ENCODE measurements around the gene WDR18. TPM values are rescaled to one million over a fixed set of nuclear protein-coding genes. Genes with fewer than 3 reads are reported as not detected.

WDR18 gene
- total and polyA plus RNA-seq, 2 experiments from 2014 or later: 155 to 157 TPM

GRCh38 chr19:947707-948539, 36.2 kb upstream of the WDR18 start:
- peaks cover 1% of the 10 kb centered on the region; the same call in 1 of the 3 replicates for H3K4me1 Mint-ChIP-seq
- ATAC-seq: no peak
- H3K36me3 Mint-ChIP-seq (ENCODE audit: low read depth): peaks cover 15% of the 10 kb centered on the region; the same call in 2 of the 3 replicates
- H3K9me2 ChIP-seq (ENCODE audit: insufficient read depth): no peaks in the 10 kb centered on the region
- no peak overlapping the region for H3K4me3 ChIP-seq
- H3K4me1 ChIP-seq (ENCODE audit: insufficient read depth): peaks cover 6% of the 10 kb centered on the region
- H3K27me3 Mint-ChIP-seq (ENCODE audit: insufficient read depth, low read depth, poor library complexity): peaks cover 17% of the 10 kb centered on the region
- H3K4me2 ChIP-seq: no peak overlapping the region
- H3K36me3 ChIP-seq (ENCODE audit: insufficient read depth): no peaks in the 10 kb centered on the region
- no peaks in the 10 kb centered on the region for H3F3A ChIP-seq (replicated peaks; ENCODE audit: low read depth)
- H3K9me3 Mint-ChIP-seq: no peaks in the 10 kb centered on the region
- TF ChIP-seq ZNF331 (CRISPR knock-in tag; IDR thresholded peaks at IDR 0.05; ENCODE audit: low read depth) (no peak), CTCF (conservative IDR thresholded peaks at IDR 0.05; ENCODE audit: low read depth in 2 of 2) (no peak), CREB1 (CRISPR knock-in tag; IDR thresholded peaks at IDR 0.05; ENCODE audit: low read depth) (no peak), JUNB (IDR thresholded peaks at IDR 0.05; ENCODE audit: unreplicated experiment) (no peak), NANOG (IDR thresholded peaks at IDR 0.05; ENCODE audit: borderline replicate concordance) (no peak), POLR2AphosphoS5 (IDR thresholded peaks at IDR 0.05; ENCODE audit: low read depth) (no peak)
- TF ChIP-seq, protein P1, sequence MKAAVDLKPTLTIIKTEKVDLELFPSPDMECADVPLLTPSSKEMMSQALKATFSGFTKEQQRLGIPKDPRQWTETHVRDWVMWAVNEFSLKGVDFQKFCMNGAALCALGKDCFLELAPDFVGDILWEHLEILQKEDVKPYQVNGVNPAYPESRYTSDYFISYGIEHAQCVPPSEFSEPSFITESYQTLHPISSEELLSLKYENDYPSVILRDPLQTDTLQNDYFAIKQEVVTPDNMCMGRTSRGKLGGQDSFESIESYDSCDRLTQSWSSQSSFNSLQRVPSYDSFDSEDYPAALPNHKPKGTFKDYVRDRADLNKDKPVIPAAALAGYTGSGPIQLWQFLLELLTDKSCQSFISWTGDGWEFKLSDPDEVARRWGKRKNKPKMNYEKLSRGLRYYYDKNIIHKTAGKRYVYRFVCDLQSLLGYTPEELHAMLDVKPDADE (IDR thresholded peaks at IDR 0.05): no peak
- no peaks in the 10 kb centered on the region for H3K27me3 ChIP-seq (ENCODE audit: insufficient read depth)
- H3K79me2 ChIP-seq (replicated peaks; ENCODE audit: insufficient read depth): peaks cover 43% of the 10 kb centered on the region
- no peak for DNase-seq (ENCODE audit: low spot score)
- no peak overlapping the region for H3K27ac ChIP-seq (ENCODE audit: low read depth)
- no peak overlapping the region for H2AFZ ChIP-seq
- H4K20me1 ChIP-seq (replicated peaks; ENCODE audit: insufficient read depth): peaks cover 2% of the 10 kb centered on the region; the same call in 1 of the 2 replicates
- H3K4me3 Mint-ChIP-seq: no peak overlapping the region
- no peak overlapping the region for H3K27ac Mint-ChIP-seq

- H3K9me2 ChIP-seq (ENCODE audit: insufficient read depth): no peaks in the 10 kb centered on the region
- H3F3A ChIP-seq (replicated peaks; ENCODE audit: low read depth): no peaks in the 10 kb centered on the region
- H3K36me3 Mint-ChIP-seq (ENCODE audit: low read depth): peaks cover 7% of the 10 kb centered on the region; the same call in 2 of the 3 replicates
- H3K36me3 ChIP-seq (ENCODE audit: insufficient read depth): no peaks in the 10 kb centered on the region
- no peak overlapping the region for H3K4me2 ChIP-seq
- H4K20me1 ChIP-seq (replicated peaks; ENCODE audit: insufficient read depth): peaks cover 2% of the 10 kb centered on the region; the same call in 1 of the 2 replicates
- no peak overlapping the region for H2AFZ ChIP-seq
- no peaks in the 10 kb centered on the region for H3K9me3 Mint-ChIP-seq
- H3K27me3 Mint-ChIP-seq (ENCODE audit: insufficient read depth, low read depth, poor library complexity): peaks cover 16% of the 10 kb centered on the region
- no peaks in the 10 kb centered on the region for H3K27me3 ChIP-seq (ENCODE audit: insufficient read depth)
- peaks cover 41% of the 10 kb centered on the region for H3K79me2 ChIP-seq (replicated peaks; ENCODE audit: insufficient read depth)
- ATAC-seq (no peak), DNase-seq (ENCODE audit: low spot score) (no peak)
- no peak for TF ChIP-seq ZNF331 (CRISPR knock-in tag; IDR thresholded peaks at IDR 0.05; ENCODE audit: low read depth)
- no peak for TF ChIP-seq JUNB (IDR thresholded peaks at IDR 0.05; ENCODE audit: unreplicated experiment)
- no peak for TF ChIP-seq STAT1 (IDR thresholded peaks at IDR 0.05; ENCODE audit: unreplicated experiment)
- TF ChIP-seq EZH2phosphoT487 (IDR thresholded peaks at IDR 0.05; ENCODE audit: unreplicated experiment): no peak
- TF ChIP-seq ZNF462 (CRISPR knock-in tag; IDR thresholded peaks at IDR 0.05): no peak
- no peak for TF ChIP-seq NANOG (IDR thresholded peaks at IDR 0.05; ENCODE audit: borderline replicate concordance)
- no peak for TF ChIP-seq CREB1 (CRISPR knock-in tag; IDR thresholded peaks at IDR 0.05; ENCODE audit: low read depth)
- TF ChIP-seq ZNF114 (CRISPR knock-in tag; IDR thresholded peaks at IDR 0.05): no peak
- H3K4me3 Mint-ChIP-seq: no peak overlapping the region
- no peak overlapping the region for H3K27ac Mint-ChIP-seq
- peaks cover 16% of the 10 kb centered on the region for H3K4me1 ChIP-seq (ENCODE audit: insufficient read depth)
- H3K27ac ChIP-seq (ENCODE audit: low read depth): no peak overlapping the region
- peaks cover 10% of the 10 kb centered on the region; the same call in 2 of the 3 replicates for H3K4me1 Mint-ChIP-seq
- H3K4me3 ChIP-seq: no peak overlapping the region
These were observed 35.2 kb upstream of the WDR18 start for GRCh38 chr19:948842-949496.
